GM12801 (cell line): ENCODE data around the gene NEO1.

Experiments used
- CTCF ChIP-seq: IDR thresholded peaks from one replicate; pipeline ENCODE4 v1.5.1; 2011; ENCODE audit warnings: control low read depth; ENCODE audit not compliant: insufficient read length; ENCODE audit errors: extremely low read depth

The NEO1 gene

DNA sequence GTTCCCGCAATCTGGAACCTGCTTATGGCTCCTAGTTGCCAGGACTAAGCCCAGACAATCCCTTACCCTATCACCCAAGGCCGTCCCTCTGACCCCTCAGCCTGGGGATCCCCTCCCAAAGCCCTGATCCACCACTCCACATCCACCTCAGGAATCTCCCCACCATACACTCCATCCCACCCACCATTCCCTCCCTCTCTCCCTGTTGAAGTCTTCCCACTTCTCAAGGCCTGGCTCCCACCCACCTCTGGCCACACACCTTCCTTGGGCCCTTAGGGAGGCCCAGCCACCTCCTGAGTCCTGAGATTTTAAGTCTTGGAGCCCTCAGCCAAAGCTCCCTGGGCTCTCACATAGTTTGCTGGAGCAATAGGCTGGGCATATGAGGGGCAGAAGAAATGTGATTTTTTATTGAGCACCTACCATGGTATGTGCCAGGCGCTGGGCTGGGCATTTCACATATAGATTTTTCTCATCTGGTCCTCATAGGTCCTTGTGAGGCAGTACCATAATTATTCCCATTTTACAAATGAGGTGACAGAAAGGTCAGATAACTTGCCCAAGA lies 268.4 kb downstream of the NEO1 start:
- TF ChIP-seq CTCF, result no peak

DNA sequence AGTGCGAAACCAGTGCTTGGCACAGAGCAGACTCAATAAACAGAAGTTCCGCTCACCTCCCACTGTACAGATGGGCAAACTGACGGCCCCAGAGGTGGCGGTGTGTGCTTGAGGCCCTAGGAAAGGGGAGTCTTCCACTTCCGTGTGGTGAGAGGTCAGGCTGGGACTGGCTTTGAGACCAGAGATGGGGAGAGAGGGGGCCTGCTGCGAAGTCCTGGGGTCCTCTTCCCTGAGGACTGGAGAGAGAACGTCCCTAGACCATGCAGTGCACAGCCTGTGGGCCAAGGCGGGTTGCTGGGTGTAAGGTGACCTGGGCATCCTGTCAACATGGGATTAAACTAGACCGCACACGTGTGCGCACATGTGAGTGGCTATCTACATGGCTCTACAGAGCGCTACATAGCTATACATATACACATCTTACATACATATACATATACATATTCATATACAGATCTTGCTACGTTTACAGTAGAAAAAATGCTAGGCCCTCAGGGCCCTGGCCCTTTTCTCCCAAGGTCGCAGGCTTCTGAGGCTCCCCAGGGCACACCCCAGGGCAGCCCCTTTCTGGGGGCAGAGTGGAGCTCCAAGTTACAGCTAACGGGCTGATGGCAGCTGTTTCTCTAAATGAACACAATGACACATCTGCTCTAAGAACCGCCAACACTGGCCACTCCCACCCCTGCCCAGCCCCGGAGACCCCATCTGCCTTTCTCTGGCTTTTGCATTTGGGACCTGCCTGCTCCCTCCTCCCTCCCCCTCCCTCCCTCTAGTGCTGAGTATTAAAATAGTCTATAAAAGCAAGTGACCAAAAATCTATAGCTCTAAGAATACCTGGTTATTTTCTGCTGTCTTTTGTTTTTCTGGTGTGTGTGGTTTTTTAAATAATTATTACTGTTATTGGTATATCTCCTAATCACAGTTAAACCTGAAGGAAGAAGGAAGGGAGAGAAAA lies 269.5 kb downstream of the NEO1 start:
- no peak for TF ChIP-seq CTCF

GRCh38 chr15:73322665-73323373 lies 270.6 kb downstream of the NEO1 start:
- TF ChIP-seq CTCF, result no peak

DNA sequence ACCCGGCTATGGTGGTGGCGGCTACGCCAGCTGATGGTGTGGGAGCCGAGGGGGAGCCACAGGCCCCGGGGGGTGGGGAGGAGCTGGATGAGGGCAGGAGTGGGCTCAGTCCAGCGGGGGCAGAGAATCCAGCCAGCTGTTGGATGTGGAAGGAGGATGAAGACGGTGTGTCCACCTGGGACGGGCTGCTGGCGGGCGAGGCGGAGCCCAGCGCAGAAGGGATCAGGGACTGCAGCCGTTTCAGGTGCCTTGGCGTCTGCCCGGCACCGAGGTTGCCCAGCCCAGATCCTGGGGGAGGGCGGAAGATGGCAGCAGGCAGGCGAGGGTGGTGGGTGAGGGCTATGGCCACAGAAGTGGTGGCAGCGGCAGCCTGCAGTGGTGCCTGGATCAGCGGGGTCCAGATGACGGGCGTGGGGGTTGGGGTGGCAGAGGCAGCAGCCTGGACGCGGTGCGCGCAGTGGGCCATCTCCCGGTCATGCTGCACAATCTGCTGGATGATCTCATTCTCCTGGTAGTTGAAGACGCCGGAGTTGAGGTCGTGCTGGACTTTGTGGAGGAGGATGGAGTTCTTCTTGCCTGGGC lies 271.2 kb downstream of the NEO1 start:
- no peak for TF ChIP-seq CTCF

- TF ChIP-seq CTCF, result no peak
Measured at GRCh38 chr15:73323956-73324355, 271.7 kb downstream of the NEO1 start.

- no peak for TF ChIP-seq CTCF
Measured at GRCh38 chr15:73324496-73325170, 272.4 kb downstream of the NEO1 start.
